Progenitor cell of endocrine pancreas (in vitro differentiated cells): Measurements from ENCODE around the gene CAB39. TPM values are rescaled to one million over a fixed set of nuclear protein-coding genes. Genes with fewer than 3 reads are reported as not detected.

Source experiments
- DNase-seq: peaks from one replicate; pipeline ENCODE4 v3.0.0; 2021; ENCODE audit warnings: low spot score; ENCODE audit not compliant: unreplicated experiment
- H3K27ac Mint-ChIP-seq: 2 replicates; pipeline ENCODE4 v1.8.0; 2021; ENCODE audit warnings: mild to moderate bottlenecking, moderate library complexity, mixed read lengths
- H3K27me3 Mint-ChIP-seq: 2 replicates; pipeline ENCODE4 v1.8.0; 2021; ENCODE audit warnings: mixed read lengths
- H3K36me3 Mint-ChIP-seq: 2 replicates; pipeline ENCODE4 v1.8.0; 2022; ENCODE audit warnings: mixed read lengths; ENCODE audit not compliant: insufficient read depth
- H3K4me1 Mint-ChIP-seq: 2 replicates; pipeline ENCODE4 v1.8.0; 2021; ENCODE audit warnings: low read depth, mixed read lengths
- H3K4me3 Mint-ChIP-seq: 2 replicates; pipeline ENCODE4 v1.8.0; 2021; ENCODE audit warnings: low read depth, mild to moderate bottlenecking, moderate library complexity, mixed read lengths
- H3K9me3 Mint-ChIP-seq: 2 replicates; pipeline ENCODE4 v1.8.0; 2021; ENCODE audit warnings: low read depth, mixed read lengths
- CTCF ChIP-seq: fragments of 200-600 bp; sonication (generic); IDR thresholded peaks from one replicate; pipeline ENCODE4 v1.5.0; 2021; ENCODE audit warnings: antibody characterized with exemption, mild to moderate bottlenecking; ENCODE audit not compliant: unreplicated experiment
- total RNA-seq: library from RNA; stranded (reverse); gene quantifications from 2 replicates; pipeline ENCODE4 v1.2.1, GENCODE V29; 2021

CAB39 gene
- total RNA-seq, 1 donor from 2014 or later, result 44.1 TPM

GRCh38 chr2:230738391-230738811 is 25.8 kb downstream of the CAB39 start:
- Mint-ChIP-seq H3K27me3 (no peaks in the 10 kb centered on the region), H3K9me3 (no peaks in the 10 kb centered on the region), H3K4me3 (peak overlapping the region; percentile 4), H3K4me1 (peaks cover 44% of the 10 kb centered on the region), H3K36me3 (peaks cover 7% of the 10 kb centered on the region), H3K27ac (peak overlapping the region; percentile 79)
- TF ChIP-seq CTCF, result no peak
- no peak for DNase-seq

- no peak for DNase-seq
- peaks cover 7% of the 10 kb centered on the region for H3K36me3 Mint-ChIP-seq
- H3K4me1 Mint-ChIP-seq, result peaks cover 44% of the 10 kb centered on the region
- no peaks in the 10 kb centered on the region for H3K9me3 Mint-ChIP-seq
- no peak overlapping the region for H3K4me3 Mint-ChIP-seq
- TF ChIP-seq CTCF, result no peak
- no peaks in the 10 kb centered on the region for H3K27me3 Mint-ChIP-seq
- peak overlapping the region; percentile 79 for H3K27ac Mint-ChIP-seq
Observed at GRCh38 chr2:230738924-230739323, 26.3 kb downstream of the CAB39 start.

GRCh38 chr2:230739961-230740360 is 27.3 kb downstream of the CAB39 start:
- no peak for DNase-seq
- H3K36me3 Mint-ChIP-seq, result peaks cover 4% of the 10 kb centered on the region
- no peaks in the 10 kb centered on the region for H3K27me3 Mint-ChIP-seq
- TF ChIP-seq CTCF, result no peak
- no peaks in the 10 kb centered on the region for H3K9me3 Mint-ChIP-seq
- peak overlapping the region; percentile 79 for H3K27ac Mint-ChIP-seq
- peaks cover 41% of the 10 kb centered on the region for H3K4me1 Mint-ChIP-seq
- H3K4me3 Mint-ChIP-seq, result peak overlapping the region; percentile 4

GRCh38 chr2:230742781-230743180 is 30.1 kb downstream of the CAB39 start:
- Mint-ChIP-seq H3K27me3 (no peaks in the 10 kb centered on the region), H3K36me3 (peaks cover 7% of the 10 kb centered on the region), H3K9me3 (no peaks in the 10 kb centered on the region), H3K4me3 (no peak overlapping the region), H3K4me1 (peaks cover 24% of the 10 kb centered on the region), H3K27ac (no peak overlapping the region)
- DNase-seq, result no peak
- no peak for TF ChIP-seq CTCF

- no peak for DNase-seq
- Mint-ChIP-seq H3K27ac (no peak overlapping the region), H3K4me1 (peaks cover 8% of the 10 kb centered on the region), H3K36me3 (peaks cover 13% of the 10 kb centered on the region), H3K4me3 (no peak overlapping the region), H3K9me3 (peaks cover 4% of the 10 kb centered on the region), H3K27me3 (no peaks in the 10 kb centered on the region)
- TF ChIP-seq CTCF, result no peak
Observed at GRCh38 chr2:230746213-230746612, 33.6 kb downstream of the CAB39 start.
